ENCODE results near the gene UBN1. TPM values are rescaled to one million over a fixed set of nuclear protein-coding genes. Genes with fewer than 3 reads are reported as not detected.

UBN1 gene
- total and polyA plus RNA-seq, 2 of the 13 experiments (the other 11 are each of a cell fraction or from before 2014, with no cell fraction given), result 10.6 to 23.5 TPM

GRCh38 chr16:4865231-4865860 lies 18.1 kb downstream of the UBN1 start (continued):
- no peak for TF ChIP-seq ZNF446 (CRISPR knock-in tag; IDR thresholded peaks at IDR 0.05)
- TF ChIP-seq ESRRA (CRISPR knock-in tag; IDR thresholded peaks at IDR 0.05; ENCODE audit: low read depth), result no peak
- no peak for TF ChIP-seq ZNF460 (CRISPR knock-in tag; IDR thresholded peaks at IDR 0.05; ENCODE audit: borderline replicate concordance)
- TF ChIP-seq GLI4 (CRISPR knock-in tag; IDR thresholded peaks at IDR 0.05; ENCODE audit: borderline replicate concordance), result no peak
- no peak for TF ChIP-seq NCOR1 (IDR thresholded peaks at IDR 0.05; ENCODE audit: borderline replicate concordance, low read length)
- no peak for TF ChIP-seq SIX4 (CRISPR knock-in tag; IDR thresholded peaks at IDR 0.05)
- TF ChIP-seq BATF2 (CRISPR knock-in tag; IDR thresholded peaks at IDR 0.05), result no peak

GRCh38 chr16:4866586-4866985 lies 19.3 kb downstream of the UBN1 start:
- POLR2A ChIA-PET, result no interaction called here
- WGBS (ENCODE audit: low lambda C conversion rate), result 98% methylated on average over 12 of the region's 12 CpGs
- TF ChIP-seq ZNF224 (CRISPR knock-in tag; IDR thresholded peaks at IDR 0.05) (no peak), TCF7 (IDR thresholded peaks at IDR 0.05; ENCODE audit: low read depth) (no peak), GPN1 (CRISPR knock-in tag; IDR thresholded peaks at IDR 0.05; ENCODE audit: borderline replicate concordance) (no peak), ZFP1 (CRISPR knock-in tag; IDR thresholded peaks at IDR 0.05) (no peak), NR3C1 (CRISPR knock-in tag; IDR thresholded peaks at IDR 0.05) (no peak), NCOA1 (CRISPR knock-in tag; IDR thresholded peaks at IDR 0.05) (no peak), ZNF629 (CRISPR knock-in tag; conservative IDR thresholded peaks at IDR 0.05) (no peak), DPF2 (CRISPR knock-in tag; IDR thresholded peaks at IDR 0.05; ENCODE audit: borderline replicate concordance, low read depth) (no peak), ZNF687 (CRISPR knock-in tag; IDR thresholded peaks at IDR 0.05) (no peak), ZBTB8A (CRISPR knock-in tag; IDR thresholded peaks at IDR 0.05; ENCODE audit: borderline replicate concordance, low read depth) (no peak)
- TF ChIP-seq, protein P1, sequence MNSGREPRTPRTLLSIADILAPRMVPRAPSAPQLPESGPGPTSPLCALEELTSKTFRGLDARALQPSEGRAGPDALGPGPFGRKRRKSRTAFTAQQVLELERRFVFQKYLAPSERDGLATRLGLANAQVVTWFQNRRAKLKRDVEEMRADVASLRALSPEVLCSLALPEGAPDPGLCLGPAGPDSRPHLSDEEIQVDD (CRISPR knock-in tag; IDR thresholded peaks at IDR 0.05; ENCODE audit: borderline replicate concordance), result no peak

More at GRCh38 chr16:4866586-4866985, 19.3 kb downstream of the UBN1 start:
- no peak for FAIRE-seq
- Histone ChIP-seq H2AFZ (ENCODE audit: low read length) (no peak overlapping the region), H4K20me1 (ENCODE audit: insufficient read depth, low read length) (no peaks in the 10 kb centered on the region; the same call in 1 of the 2 replicates), H3K4me3 (replicated peaks in 1 of 3; ENCODE audit: insufficient read depth in 1 of 3, low read depth in 2 of 3, low read length in 3 of 3) (no peak overlapping the region), H3K27me3 (ENCODE audit: control insufficient read depth in 1 of 2, insufficient read depth in 2 of 2, low read length in 2 of 2) (no peaks in the 10 kb centered on the region), H3K4me1 (ENCODE audit: insufficient read depth, low read length) (peaks cover 28% of the 10 kb centered on the region), H3K9me3 (ENCODE audit: low read length) (no peaks in the 10 kb centered on the region), H3K4me2 (ENCODE audit: low read depth, low read length) (no peak overlapping the region), H3K36me3 (replicated peaks in 1 of 2; ENCODE audit: control insufficient read depth in 1 of 2, insufficient read depth in 2 of 2, low read length in 2 of 2) (peaks cover 22 to 70% of the 10 kb centered on the region in 2 experiments), H3K27ac (ENCODE audit: extremely low read length, insufficient read depth, low read length) (no peak overlapping the region), H3K79me2 (ENCODE audit: insufficient read depth, low read length) (peaks cover 56% of the 10 kb centered on the region), H3K9ac (ENCODE audit: insufficient read depth, low read depth, low read length) (no peak overlapping the region)
- no peak for DNase-seq (ENCODE audit: low spot score)
- no TSS peak for BruUV-seq (replicated peaks)
- CTCF ChIA-PET (ENCODE audit: low intra/inter-chr PET ratio, low total read pairs), result no interaction called here
- intact Hi-C loops (cut with micrococcal nuclease; ENCODE audit: unreplicated experiment), result no loop called here
- ATAC-seq, result no peak
- in situ Hi-C loops (cut with HindIII; ENCODE audit: extremely low pct_ligation_motif_present, low pct_unique_long_range_greater_than_20kb), result no loop called here

Measured in HepG2 (cell line).